ENCODE measurements around the gene FRYL. TPM values are rescaled to one million over a fixed set of nuclear protein-coding genes. Genes with fewer than 3 reads are reported as not detected.

FRYL gene
- total RNA-seq, 1 donor from 2014 or later: 31.7 TPM

DNA sequence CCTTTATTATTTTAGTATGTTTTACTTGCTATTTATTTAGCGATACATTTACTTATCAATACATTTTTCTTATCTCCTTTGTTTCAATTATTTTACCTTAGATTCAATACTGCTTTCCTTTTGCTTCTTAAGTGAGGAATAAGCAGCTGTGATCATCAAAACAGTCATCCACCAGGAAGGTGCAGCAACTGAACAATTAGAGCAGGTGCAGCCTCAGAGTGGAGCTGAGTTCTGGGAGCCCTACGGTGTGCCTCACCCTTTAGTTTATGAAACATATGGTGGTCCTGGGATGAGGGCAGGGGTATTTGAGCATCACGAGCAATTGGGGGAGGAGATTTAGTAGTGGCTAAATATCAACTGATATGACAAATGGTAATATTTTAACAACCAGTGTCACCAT, 111.0 kb downstream of the FRYL start:
- H3K4me3 ChIP-seq (ENCODE audit: low read depth, low read length): no peak overlapping the region
- no peaks in the 10 kb centered on the region for H3K36me3 ChIP-seq (ENCODE audit: control insufficient read depth, insufficient read depth, low read length)
- DNase-seq (ENCODE audit: low read depth): no peak
- no peaks in the 10 kb centered on the region for H3K27me3 ChIP-seq (ENCODE audit: control insufficient read depth, insufficient read depth, low read length)
- TF ChIP-seq, protein P1, sequence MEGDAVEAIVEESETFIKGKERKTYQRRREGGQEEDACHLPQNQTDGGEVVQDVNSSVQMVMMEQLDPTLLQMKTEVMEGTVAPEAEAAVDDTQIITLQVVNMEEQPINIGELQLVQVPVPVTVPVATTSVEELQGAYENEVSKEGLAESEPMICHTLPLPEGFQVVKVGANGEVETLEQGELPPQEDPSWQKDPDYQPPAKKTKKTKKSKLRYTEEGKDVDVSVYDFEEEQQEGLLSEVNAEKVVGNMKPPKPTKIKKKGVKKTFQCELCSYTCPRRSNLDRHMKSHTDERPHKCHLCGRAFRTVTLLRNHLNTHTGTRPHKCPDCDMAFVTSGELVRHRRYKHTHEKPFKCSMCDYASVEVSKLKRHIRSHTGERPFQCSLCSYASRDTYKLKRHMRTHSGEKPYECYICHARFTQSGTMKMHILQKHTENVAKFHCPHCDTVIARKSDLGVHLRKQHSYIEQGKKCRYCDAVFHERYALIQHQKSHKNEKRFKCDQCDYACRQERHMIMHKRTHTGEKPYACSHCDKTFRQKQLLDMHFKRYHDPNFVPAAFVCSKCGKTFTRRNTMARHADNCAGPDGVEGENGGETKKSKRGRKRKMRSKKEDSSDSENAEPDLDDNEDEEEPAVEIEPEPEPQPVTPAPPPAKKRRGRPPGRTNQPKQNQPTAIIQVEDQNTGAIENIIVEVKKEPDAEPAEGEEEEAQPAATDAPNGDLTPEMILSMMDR (IDR thresholded peaks at IDR 0.05; ENCODE audit: insufficient read depth, low read length, poor library complexity, severe bottlenecking): no peak

DNA sequence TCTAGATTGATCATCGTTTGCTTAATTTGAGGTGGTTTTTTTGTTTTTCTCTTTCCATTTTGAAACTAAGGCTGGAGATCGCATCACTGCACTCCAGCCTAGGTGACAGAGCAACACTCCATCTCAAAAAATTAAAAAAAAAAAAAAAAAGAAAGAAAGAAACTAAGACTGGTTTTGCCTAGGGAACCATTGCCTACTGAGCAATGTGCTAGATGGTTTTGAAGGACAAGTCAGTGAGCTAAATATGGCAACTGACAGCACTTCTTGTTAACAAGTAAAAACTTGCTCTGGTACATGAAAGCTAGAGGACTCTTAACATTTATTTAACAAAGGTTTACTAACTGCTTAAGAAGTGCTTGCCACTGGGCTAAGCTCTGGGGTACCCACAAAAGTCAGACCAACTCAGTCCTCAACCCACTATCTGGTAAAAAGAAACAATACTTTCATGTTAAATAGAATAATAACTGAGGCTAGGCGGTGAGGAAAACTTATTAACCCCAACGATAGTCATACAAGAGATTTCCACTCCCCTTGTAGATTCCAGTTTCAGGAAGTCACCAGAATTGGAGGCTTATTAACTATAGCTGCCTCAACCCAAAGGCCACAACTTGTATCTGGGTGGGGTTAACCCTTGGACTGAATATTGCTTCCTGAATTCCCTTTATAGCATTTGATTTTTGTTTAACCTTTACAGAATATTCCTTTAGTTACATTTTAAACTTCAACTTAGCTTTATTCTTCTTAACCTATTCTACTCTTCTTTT, 111.6 kb downstream of the FRYL start:
- Histone ChIP-seq H3K27me3 (ENCODE audit: control insufficient read depth, insufficient read depth, low read length) (no peaks in the 10 kb centered on the region), H3K4me3 (ENCODE audit: low read depth, low read length) (no peak overlapping the region), H3K36me3 (ENCODE audit: control insufficient read depth, insufficient read depth, low read length) (no peaks in the 10 kb centered on the region)
- TF ChIP-seq, protein P1 (IDR thresholded peaks at IDR 0.05; ENCODE audit: insufficient read depth, low read length, poor library complexity, severe bottlenecking): no peak
- no peak for DNase-seq (ENCODE audit: low read depth)

DNA sequence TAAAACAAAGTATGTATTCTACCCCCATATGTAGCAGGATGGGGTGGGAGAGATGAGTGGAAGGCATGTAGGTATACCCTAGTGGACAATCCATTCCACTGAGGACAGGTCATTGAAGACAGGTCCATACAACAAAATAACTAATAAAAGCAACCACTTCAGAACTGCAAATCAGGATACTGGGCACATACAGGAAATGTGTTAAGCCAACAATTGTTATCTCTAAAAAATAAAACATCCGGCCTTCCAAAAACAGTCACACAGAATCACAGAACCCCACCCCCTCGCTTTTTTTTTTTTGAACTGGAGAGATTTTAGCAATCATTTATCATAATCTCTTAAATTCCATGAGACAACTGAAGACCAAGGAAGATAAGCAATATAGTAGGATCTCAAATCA, 112.9 kb downstream of the FRYL start:
- no peaks in the 10 kb centered on the region for H3K27me3 ChIP-seq (ENCODE audit: control insufficient read depth, insufficient read depth, low read length)
- TF ChIP-seq, protein P1 (IDR thresholded peaks at IDR 0.05; ENCODE audit: insufficient read depth, low read length, poor library complexity, severe bottlenecking): no peak
- no peak overlapping the region for H3K4me3 ChIP-seq (ENCODE audit: low read depth, low read length)
- no peak for DNase-seq (ENCODE audit: low read depth)
- no peaks in the 10 kb centered on the region for H3K36me3 ChIP-seq (ENCODE audit: control insufficient read depth, insufficient read depth, low read length)

DNA sequence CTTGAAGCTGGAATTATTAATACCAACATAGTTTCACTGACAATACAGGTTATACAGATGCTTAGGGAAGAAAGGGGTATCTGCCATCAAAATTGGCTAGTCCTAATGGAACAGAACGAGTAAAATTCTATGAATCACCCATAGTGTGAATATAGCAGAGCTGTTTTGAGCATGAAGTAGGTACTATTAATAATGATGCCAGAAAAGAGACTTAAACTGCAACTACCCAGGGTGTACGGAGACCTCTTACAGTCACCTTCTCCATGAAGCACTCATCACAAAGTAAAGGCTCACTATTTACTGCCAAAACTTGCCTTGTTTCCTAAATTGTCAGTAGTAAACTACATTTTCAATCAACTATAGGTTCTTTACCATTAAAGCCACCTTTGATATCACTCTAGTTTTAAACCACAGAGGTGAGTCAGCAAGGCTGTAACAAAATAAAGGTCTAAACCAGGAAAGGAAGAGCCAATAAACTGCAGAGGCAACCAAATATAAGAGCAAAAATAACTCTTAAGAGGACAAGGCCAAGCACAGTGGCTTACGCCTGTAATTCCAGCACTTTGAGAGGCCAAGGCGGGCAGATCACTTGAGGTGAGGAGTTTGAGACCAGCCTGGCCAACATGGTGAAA, 114.4 kb downstream of the FRYL start:
- TF ChIP-seq, protein P1 (IDR thresholded peaks at IDR 0.05; ENCODE audit: insufficient read depth, low read length, poor library complexity, severe bottlenecking): no peak
- Histone ChIP-seq H3K36me3 (ENCODE audit: control insufficient read depth, insufficient read depth, low read length) (no peaks in the 10 kb centered on the region), H3K27me3 (ENCODE audit: control insufficient read depth, insufficient read depth, low read length) (no peaks in the 10 kb centered on the region), H3K4me3 (ENCODE audit: low read depth, low read length) (no peak overlapping the region)
- DNase-seq (ENCODE audit: low read depth): no peak

DNA sequence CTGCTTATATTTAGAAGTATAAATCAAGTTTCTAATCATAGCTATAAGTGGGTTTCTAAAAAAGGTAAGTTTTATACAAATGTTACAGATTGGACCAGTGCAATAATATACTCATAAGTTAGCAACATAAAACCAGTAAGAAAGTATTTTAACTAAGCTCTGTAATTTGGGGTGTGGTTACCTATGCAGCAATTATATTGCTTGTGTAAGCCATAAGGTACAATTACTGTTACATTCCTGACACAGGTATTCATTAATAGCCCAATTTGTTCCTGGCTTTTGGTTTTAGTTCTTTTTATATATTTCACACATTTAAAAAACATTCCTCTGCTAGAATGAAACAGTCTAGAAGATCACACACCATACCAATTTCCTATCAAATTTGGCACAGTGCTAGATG, 115.1 kb downstream of the FRYL start:
- Histone ChIP-seq H3K27me3 (ENCODE audit: control insufficient read depth, insufficient read depth, low read length) (no peaks in the 10 kb centered on the region), H3K36me3 (ENCODE audit: control insufficient read depth, insufficient read depth, low read length) (no peaks in the 10 kb centered on the region), H3K4me3 (ENCODE audit: low read depth, low read length) (no peak overlapping the region)
- TF ChIP-seq, protein P1 (IDR thresholded peaks at IDR 0.05; ENCODE audit: insufficient read depth, low read length, poor library complexity, severe bottlenecking): no peak
- DNase-seq (ENCODE audit: low read depth): no peak

All from kidney epithelial cell (primary cell).